ENCODE data around the gene AHRR. TPM values are rescaled to one million over a fixed set of nuclear protein-coding genes. Genes with fewer than 3 reads are reported as not detected.

AHRR gene
- total and polyA plus RNA-seq, 10 of the 15 experiments (the other 5 are each of a cell fraction or from before 2014, with no cell fraction given): 0.90 to 35.2 (median 19.2) TPM

DNA sequence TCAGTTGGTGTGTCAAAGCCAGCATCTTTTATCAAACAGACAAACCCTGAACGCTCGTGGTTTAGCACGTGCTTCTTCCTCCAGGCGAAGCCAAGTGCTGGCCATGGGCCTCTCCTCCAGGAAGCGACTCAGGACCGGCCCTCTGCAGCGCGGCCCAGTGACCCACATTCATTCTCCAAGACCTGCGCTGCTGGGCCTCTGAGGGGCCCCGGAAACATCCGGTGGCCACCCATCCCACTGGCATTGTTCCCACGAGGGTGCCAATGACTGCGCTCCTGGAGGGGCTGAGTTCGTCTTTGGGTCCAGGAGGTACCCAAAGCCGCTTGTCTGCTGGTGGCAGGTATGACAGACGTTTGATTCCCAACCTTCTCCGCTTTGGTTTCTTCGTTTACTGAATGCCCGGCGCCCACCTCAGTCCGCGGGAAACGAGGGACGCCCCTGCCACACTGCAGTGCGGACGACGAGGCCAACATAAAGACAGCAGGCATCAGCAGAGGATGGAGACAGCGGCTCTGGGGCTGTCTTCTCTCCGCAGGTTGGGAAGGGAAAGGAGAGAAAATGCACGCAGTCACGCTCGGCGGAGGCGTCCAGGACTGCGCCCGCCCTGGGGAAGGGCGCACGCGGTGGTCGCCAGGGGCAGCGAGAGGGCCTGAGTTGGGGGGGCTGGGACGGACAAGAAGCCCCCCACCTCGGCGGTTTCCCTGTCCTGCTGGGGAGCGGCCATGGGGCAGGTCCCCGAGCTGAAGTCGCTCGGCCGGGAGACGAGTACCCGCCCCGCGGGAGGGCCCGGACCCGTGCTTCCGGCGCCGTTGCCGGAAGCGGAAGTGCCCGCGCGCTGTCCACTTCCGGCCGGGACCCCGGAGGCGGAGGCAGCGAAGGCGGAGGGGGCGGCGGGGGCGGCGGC lies 121.1 kb downstream of the AHRR start, which contains the start of gene EXOC3 (continued):
- TF ChIP-seq E2F8 (IDR thresholded peaks at IDR 0.05; ENCODE audit: low read depth, partially characterized antibody) (no peak), ZBTB33 (IDR thresholded peaks at IDR 0.05) (no peak), MTA2 (IDR thresholded peaks at IDR 0.05; ENCODE audit: low read depth) (no peak), SIX5 (IDR thresholded peaks at IDR 0.05; ENCODE audit: low read depth, low read length, severe bottlenecking) (peak; percentile 29), MYB (IDR thresholded peaks at IDR 0.05; ENCODE audit: borderline replicate concordance, low read depth, low read length) (no peak), ZBED1 (IDR thresholded peaks at IDR 0.05; ENCODE audit: borderline replicate concordance) (no peak), TCF3 (IDR thresholded peaks at IDR 0.05; ENCODE audit: borderline replicate concordance, insufficient read depth, low read depth, low read length) (no peak), RBBP5 (conservative IDR thresholded peaks at IDR 0.05) (no peak), ZNF24 (IDR thresholded peaks at IDR 0.05) (no peak), IKZF2 (IDR thresholded peaks at IDR 0.05) (no peak), SREBF2 (IDR thresholded peaks at IDR 0.05; ENCODE audit: low read length) (no peak; the same call in 1 of the 2 replicates), NFYA (IDR thresholded peaks at IDR 0.05; ENCODE audit: borderline replicate concordance, low read depth, low read length) (no peak), ZNF207 (IDR thresholded peaks at IDR 0.05; ENCODE audit: borderline replicate concordance) (0 out of 2 replicates have a peak, but pooled peaks have one; percentile 26), TAF1 (IDR thresholded peaks at IDR 0.05; ENCODE audit: borderline replicate concordance, low read depth, low read length) (no peak), JUND (IDR thresholded peaks at IDR 0.05; ENCODE audit: low read depth, low read length) (no peak), POU2F2 (IDR thresholded peaks at IDR 0.05; ENCODE audit: borderline replicate concordance, low read depth, low read length) (no peak), CHD2 (IDR thresholded peaks at IDR 0.05; ENCODE audit: borderline replicate concordance, low read depth, low read length) (no peak), NFIC (IDR thresholded peaks at IDR 0.05; ENCODE audit: low read depth, low read length) (no peak), ZNF217 (IDR thresholded peaks at IDR 0.05) (no peak)
- TF ChIP-seq, protein P1, sequence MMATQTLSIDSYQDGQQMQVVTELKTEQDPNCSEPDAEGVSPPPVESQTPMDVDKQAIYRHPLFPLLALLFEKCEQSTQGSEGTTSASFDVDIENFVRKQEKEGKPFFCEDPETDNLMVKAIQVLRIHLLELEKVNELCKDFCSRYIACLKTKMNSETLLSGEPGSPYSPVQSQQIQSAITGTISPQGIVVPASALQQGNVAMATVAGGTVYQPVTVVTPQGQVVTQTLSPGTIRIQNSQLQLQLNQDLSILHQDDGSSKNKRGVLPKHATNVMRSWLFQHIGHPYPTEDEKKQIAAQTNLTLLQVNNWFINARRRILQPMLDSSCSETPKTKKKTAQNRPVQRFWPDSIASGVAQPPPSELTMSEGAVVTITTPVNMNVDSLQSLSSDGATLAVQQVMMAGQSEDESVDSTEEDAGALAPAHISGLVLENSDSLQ (IDR thresholded peaks at IDR 0.05): no peak
- TF ChIP-seq, protein P2, sequence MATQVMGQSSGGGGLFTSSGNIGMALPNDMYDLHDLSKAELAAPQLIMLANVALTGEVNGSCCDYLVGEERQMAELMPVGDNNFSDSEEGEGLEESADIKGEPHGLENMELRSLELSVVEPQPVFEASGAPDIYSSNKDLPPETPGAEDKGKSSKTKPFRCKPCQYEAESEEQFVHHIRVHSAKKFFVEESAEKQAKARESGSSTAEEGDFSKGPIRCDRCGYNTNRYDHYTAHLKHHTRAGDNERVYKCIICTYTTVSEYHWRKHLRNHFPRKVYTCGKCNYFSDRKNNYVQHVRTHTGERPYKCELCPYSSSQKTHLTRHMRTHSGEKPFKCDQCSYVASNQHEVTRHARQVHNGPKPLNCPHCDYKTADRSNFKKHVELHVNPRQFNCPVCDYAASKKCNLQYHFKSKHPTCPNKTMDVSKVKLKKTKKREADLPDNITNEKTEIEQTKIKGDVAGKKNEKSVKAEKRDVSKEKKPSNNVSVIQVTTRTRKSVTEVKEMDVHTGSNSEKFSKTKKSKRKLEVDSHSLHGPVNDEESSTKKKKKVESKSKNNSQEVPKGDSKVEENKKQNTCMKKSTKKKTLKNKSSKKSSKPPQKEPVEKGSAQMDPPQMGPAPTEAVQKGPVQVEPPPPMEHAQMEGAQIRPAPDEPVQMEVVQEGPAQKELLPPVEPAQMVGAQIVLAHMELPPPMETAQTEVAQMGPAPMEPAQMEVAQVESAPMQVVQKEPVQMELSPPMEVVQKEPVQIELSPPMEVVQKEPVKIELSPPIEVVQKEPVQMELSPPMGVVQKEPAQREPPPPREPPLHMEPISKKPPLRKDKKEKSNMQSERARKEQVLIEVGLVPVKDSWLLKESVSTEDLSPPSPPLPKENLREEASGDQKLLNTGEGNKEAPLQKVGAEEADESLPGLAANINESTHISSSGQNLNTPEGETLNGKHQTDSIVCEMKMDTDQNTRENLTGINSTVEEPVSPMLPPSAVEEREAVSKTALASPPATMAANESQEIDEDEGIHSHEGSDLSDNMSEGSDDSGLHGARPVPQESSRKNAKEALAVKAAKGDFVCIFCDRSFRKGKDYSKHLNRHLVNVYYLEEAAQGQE (IDR thresholded peaks at IDR 0.05; ENCODE audit: low read depth, low read length): peak; percentile 41; the same call in 1 of the 2 replicates

Data from GM12878 (cell line).